Brain microvascular endothelial cell (primary cell): ENCODE data around the gene SMIM44.
A peak's percentile ranks its signal among the peaks of the same experiment; 100 is the strongest.

Experiments used
- DNase-seq: peaks from one replicate; pipeline ENCODE4 v3.0.0-alpha.2; 2020
- H3K27ac ChIP-seq: fragments of 250-450 bp; sonication (Bioruptor Pico); 2 replicates; pipeline ENCODE4 v1.5.1; 2020; ENCODE audit warnings: mild to moderate bottlenecking, moderate library complexity
- H3K27me3 ChIP-seq: fragments of 250-450 bp; sonication (Bioruptor Pico); replicated peaks from 2 replicates; pipeline ENCODE4 v1.5.1; 2020; ENCODE audit warnings: mild to moderate bottlenecking
- H3K36me3 ChIP-seq: fragments of 250-450 bp; sonication (Bioruptor Pico); replicated peaks from 2 replicates; pipeline ENCODE4 v1.5.1; 2020; ENCODE audit warnings: mild to moderate bottlenecking
- H3K4me3 ChIP-seq: 2 replicates; pipeline ENCODE4 v1.5.1; 2011; ENCODE audit warnings: low read depth, mild to moderate bottlenecking, control low read depth, low read length, moderate library complexity
- in situ Hi-C: cut with HindIII; loops from 2 replicates; pipeline ENCODE4 v1.10.0; 2017; ENCODE audit warnings: low sequenced_read_pairs, low pct_ligation_motif_present
- TF ChIP-seq, protein P1 (sequence below): IDR thresholded peaks from 2 replicates; pipeline ENCODE4 v1.5.1; 2011; ENCODE audit warnings: low read depth, mild to moderate bottlenecking, moderate library complexity, low read length, control low read depth, inconsistent platforms; ENCODE audit errors: missing control alignments

Gene SMIM44

DNA sequence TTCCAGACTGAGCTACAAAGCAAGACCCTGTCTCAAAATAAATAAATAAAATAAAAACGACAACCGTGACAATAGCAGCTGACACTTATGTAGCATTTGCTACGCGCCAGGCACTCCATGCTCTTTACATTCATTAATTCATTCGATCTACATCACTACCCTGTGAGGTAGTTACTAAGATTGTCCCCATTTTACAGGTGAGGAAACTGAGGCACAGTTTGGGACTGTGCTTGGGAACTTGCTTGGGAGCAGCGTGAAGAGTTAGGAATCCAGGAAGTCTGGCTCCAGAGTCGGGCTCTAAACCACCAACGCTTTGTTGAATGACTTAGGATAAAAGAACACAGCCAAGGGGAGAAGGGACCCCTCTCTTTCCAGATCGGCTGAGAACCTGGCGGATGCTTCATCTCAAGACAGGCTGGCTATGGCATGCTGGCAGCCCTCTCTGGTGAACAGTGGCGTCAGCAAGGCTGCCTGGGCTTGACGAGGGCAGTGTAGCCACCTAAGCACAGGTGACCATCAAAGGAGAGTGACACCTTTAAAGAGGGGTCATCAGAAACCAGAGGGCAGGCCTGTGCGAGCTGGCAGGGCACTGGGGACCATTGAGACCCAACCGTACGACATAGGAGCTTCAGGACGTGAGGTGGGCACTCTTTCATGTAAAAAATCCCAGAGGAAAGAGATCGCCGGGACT, 16.6 kb upstream of the SMIM44 start:
- Histone ChIP-seq H3K36me3 (peaks cover 22% of the 10 kb centered on the region), H3K27ac (peak overlapping the region; percentile 100), H3K27me3 (no peaks in the 10 kb centered on the region), H3K4me3 (peak overlapping the region; percentile 93)
- TF ChIP-seq, protein P1, sequence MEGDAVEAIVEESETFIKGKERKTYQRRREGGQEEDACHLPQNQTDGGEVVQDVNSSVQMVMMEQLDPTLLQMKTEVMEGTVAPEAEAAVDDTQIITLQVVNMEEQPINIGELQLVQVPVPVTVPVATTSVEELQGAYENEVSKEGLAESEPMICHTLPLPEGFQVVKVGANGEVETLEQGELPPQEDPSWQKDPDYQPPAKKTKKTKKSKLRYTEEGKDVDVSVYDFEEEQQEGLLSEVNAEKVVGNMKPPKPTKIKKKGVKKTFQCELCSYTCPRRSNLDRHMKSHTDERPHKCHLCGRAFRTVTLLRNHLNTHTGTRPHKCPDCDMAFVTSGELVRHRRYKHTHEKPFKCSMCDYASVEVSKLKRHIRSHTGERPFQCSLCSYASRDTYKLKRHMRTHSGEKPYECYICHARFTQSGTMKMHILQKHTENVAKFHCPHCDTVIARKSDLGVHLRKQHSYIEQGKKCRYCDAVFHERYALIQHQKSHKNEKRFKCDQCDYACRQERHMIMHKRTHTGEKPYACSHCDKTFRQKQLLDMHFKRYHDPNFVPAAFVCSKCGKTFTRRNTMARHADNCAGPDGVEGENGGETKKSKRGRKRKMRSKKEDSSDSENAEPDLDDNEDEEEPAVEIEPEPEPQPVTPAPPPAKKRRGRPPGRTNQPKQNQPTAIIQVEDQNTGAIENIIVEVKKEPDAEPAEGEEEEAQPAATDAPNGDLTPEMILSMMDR: no peak
- DNase-seq: no peak
- in situ Hi-C loops: no loop called here

GRCh38 chr19:3497757-3498520, 14.7 kb upstream of the SMIM44 start:
- in situ Hi-C loops: no loop called here
- no peak overlapping the region for H3K27ac ChIP-seq
- DNase-seq: no peak
- no peak overlapping the region for H3K4me3 ChIP-seq
- H3K36me3 ChIP-seq: peaks cover 31% of the 10 kb centered on the region
- TF ChIP-seq, protein P1: no peak
- no peaks in the 10 kb centered on the region for H3K27me3 ChIP-seq

DNA sequence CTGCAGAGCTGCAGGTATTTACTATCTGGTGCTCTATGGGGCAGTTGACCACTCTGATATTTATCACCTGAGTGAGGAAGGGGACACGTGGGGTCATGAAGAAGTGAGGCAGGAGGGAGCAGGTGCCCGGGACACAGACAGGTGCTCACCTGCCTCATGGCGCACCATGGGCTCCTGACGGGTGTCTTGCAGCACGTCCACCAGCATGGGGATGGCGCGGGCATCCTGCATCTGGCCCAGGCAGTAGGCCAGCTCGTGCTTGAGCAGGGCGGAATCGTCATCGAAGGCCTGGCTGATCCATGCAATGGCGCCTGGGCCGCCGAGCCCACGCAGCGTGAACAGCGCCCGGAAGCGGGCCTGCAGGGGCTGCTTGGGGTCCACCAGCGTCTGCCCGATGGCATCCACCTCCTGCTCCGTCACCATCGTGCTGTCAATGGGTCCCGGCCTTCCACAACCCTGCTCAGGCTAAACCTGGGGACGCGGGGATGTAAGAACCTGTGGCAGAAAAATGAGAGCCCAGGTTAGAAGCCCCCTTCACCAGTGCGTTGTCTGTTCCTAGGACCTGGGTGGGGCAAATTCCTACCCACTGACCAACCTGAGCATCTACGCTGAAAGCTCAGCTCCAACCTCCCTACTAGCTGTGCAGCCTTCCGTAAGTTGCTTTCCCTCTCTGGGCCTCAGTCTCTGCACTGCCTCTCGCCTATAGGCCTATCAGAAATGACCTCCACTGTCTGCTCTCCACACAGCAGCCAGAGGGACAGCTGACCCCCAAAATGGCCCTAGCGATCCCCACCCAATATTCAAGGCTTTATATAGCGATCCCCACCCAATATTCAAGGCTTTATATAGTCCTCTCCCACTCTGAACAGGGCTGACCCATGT, 13.4 kb upstream of the SMIM44 start:
- Histone ChIP-seq H3K4me3 (no peak overlapping the region), H3K27me3 (no peaks in the 10 kb centered on the region), H3K27ac (no peak overlapping the region), H3K36me3 (peaks cover 44% of the 10 kb centered on the region)
- in situ Hi-C loops: no loop called here
- DNase-seq: no peak
- TF ChIP-seq, protein P1: no peak

DNA sequence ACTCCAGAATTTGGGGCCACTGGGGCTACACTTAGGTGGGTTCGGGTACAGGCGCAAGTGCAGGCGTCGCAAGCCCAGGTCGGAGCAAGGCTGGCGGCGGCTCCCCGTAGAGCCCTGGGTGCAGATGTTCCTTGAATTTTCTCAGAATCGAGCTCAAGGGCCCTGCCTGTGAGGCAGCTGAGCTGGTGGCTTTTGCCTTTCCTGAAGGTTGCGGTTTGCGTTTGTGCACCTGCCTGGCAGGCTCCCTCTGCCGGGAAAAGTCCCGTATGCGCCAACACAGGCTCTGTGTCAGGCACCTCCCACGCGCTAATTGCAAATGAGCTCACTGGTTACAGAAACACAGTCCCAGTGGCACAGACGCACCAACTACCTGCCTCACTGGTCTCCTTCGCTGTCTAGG, 11.3 kb upstream of the SMIM44 start:
- Histone ChIP-seq H3K36me3 (peaks cover 45% of the 10 kb centered on the region), H3K27me3 (no peaks in the 10 kb centered on the region), H3K4me3 (no peak overlapping the region), H3K27ac (no peak overlapping the region)
- in situ Hi-C loops: no loop called here
- TF ChIP-seq, protein P1: no peak
- no peak for DNase-seq

GRCh38 chr19:3494051-3494450, 10.8 kb upstream of the SMIM44 start:
- H3K36me3 ChIP-seq: peaks cover 45% of the 10 kb centered on the region
- DNase-seq: no peak
- no peak overlapping the region for H3K27ac ChIP-seq
- H3K4me3 ChIP-seq: no peak overlapping the region
- in situ Hi-C loops: no loop called here
- TF ChIP-seq, protein P1: no peak
- H3K27me3 ChIP-seq: no peaks in the 10 kb centered on the region
